Esophagus muscularis mucosa (tissue), 4 donors: ENCODE measurements around the gene TSPAN19. TPM values are rescaled to one million over a fixed set of nuclear protein-coding genes. Genes with fewer than 3 reads are reported as not detected.

Experiments used
- DNase-seq: peaks from one replicate; pipeline ENCODE4 v3.0.0-alpha.2; 2017; ENCODE audit errors: extremely low spot score
- H3K27ac ChIP-seq, 4 donors: fragments of 200-600 bp; sonication (generic); replicated peaks in 1 of 4; 1 replicate in 3 of 4; 2 replicates in 1 of 4; pipeline ENCODE4 v1.5.1; 2016 to 2019; ENCODE audit warnings: mild to moderate bottlenecking in 1 of 4
- H3K27me3 ChIP-seq, 4 donors: fragments of 200-600 bp; sonication (generic); one replicate each; pipeline versions ENCODE4 v1.5.1 to v1.6.0; 2016 to 2019
- H3K36me3 ChIP-seq, 4 donors: fragments of 200-600 bp; sonication (generic); one replicate each; pipeline ENCODE4 v1.5.1; 2016 to 2019
- H3K4me1 ChIP-seq, 4 donors: fragments of 200-600 bp; sonication (generic); one replicate each; pipeline ENCODE4 v1.5.1; 2016 to 2019
- H3K4me3 ChIP-seq, 4 donors: fragments of 200-600 bp; sonication (generic); 1 replicate in 2 of 4; 2 replicates in 2 of 4; pipeline ENCODE4 v1.5.1; 2016 to 2019; ENCODE audit warnings: mild to moderate bottlenecking in 4 of 4, moderate library complexity in 1 of 4
- H3K9me3 ChIP-seq, 4 donors: fragments of 200-600 bp; sonication (generic); 1 replicate in 3 of 4; 2 replicates in 1 of 4; pipeline ENCODE4 v1.5.1; 2016 to 2019
- EP300 ChIP-seq: sonication (generic); formaldehyde crosslinking; IDR thresholded peaks from one replicate; pipeline ENCODE4 v1.6.1; 2017; ENCODE audit warnings: antibody characterized with exemption
- POLR2A ChIP-seq: fragments of 450-650 bp; IDR thresholded peaks from one replicate; pipeline ENCODE4 v1.6.1; 2017; ENCODE audit warnings: antibody characterized with exemption, moderate library complexity, mild to moderate bottlenecking, low read depth
- POLR2AphosphoS5 ChIP-seq, 2 donors: sonication (generic); formaldehyde crosslinking; IDR thresholded peaks; one replicate each; pipeline ENCODE4 v1.6.1; 2017; ENCODE audit warnings: antibody characterized with exemption in 2 of 2
- WGBS: methylation state at CpG from one replicate; pipeline ENCODE4 v1.1.5; 2018; 5-methylcytosine and 5-hydroxymethylcytosine counted together
- intact Hi-C: fragments of 100-400 bp; cut with DNase I; formaldehyde crosslinking; loops from one replicate; pipeline ENCODE4 v1.15.1; 2023
- total RNA-seq, 4 donors: library from RNA; depleted of rRNA; stranded (reverse); fragments of >200 nt; gene quantifications; one replicate each; pipeline versions ENCODE4 v1.1.0 to v1.2.1, GENCODE V29; 2016
- TF ChIP-seq, protein P1 (sequence below), 3 experiments: fragments of 200-600 bp in 2 of 3; fragments of 450-650 bp in 1 of 3; sonication (generic) in 2 of 3; IDR thresholded peaks; one replicate each; pipeline ENCODE4 v1.5.1; 2017 to 2019; ENCODE audit warnings: antibody characterized with exemption in 3 of 3, mild to moderate bottlenecking in 2 of 3, moderate library complexity in 1 of 3

TSPAN19 gene
- total RNA-seq, 4 donors from 2014 or later, result not detected

DNA sequence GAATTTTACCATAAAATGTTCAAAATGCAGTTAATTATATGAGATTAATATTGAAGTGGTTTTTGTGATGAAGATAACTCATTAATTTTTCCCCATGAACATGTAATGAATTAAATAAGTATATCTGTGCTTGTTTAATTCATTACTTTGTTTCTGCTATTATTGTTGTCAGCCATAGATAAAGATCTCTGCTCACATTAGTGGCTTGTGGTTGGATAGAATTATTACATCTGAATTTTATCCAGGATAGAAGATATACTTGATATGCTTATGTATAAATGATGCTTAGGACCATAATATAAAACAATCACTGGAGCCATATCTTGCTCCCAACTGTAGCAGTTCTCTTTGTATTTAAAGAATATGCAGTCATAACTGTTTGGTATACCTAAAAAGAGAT, 18.5 kb downstream of the TSPAN19 start:
- no peak overlapping the region for H3K4me3 ChIP-seq
- intact Hi-C loops, result no loop called here
- no peaks in the 10 kb centered on the region for H3K36me3 ChIP-seq
- no peak overlapping the region for H3K27ac ChIP-seq
- H3K4me1 ChIP-seq, result no peaks in the 10 kb centered on the region
- no peaks in the 10 kb centered on the region for H3K9me3 ChIP-seq
- TF ChIP-seq, protein P1, sequence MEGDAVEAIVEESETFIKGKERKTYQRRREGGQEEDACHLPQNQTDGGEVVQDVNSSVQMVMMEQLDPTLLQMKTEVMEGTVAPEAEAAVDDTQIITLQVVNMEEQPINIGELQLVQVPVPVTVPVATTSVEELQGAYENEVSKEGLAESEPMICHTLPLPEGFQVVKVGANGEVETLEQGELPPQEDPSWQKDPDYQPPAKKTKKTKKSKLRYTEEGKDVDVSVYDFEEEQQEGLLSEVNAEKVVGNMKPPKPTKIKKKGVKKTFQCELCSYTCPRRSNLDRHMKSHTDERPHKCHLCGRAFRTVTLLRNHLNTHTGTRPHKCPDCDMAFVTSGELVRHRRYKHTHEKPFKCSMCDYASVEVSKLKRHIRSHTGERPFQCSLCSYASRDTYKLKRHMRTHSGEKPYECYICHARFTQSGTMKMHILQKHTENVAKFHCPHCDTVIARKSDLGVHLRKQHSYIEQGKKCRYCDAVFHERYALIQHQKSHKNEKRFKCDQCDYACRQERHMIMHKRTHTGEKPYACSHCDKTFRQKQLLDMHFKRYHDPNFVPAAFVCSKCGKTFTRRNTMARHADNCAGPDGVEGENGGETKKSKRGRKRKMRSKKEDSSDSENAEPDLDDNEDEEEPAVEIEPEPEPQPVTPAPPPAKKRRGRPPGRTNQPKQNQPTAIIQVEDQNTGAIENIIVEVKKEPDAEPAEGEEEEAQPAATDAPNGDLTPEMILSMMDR (IDR thresholded peaks at IDR 0.05), result no peak
- no peak for TF ChIP-seq POLR2AphosphoS5 (IDR thresholded peaks at IDR 0.05)
- TF ChIP-seq POLR2A, result no peak
- TF ChIP-seq EP300, result no peak
- no peak for DNase-seq
- H3K27me3 ChIP-seq, result no peaks in the 10 kb centered on the region

DNA sequence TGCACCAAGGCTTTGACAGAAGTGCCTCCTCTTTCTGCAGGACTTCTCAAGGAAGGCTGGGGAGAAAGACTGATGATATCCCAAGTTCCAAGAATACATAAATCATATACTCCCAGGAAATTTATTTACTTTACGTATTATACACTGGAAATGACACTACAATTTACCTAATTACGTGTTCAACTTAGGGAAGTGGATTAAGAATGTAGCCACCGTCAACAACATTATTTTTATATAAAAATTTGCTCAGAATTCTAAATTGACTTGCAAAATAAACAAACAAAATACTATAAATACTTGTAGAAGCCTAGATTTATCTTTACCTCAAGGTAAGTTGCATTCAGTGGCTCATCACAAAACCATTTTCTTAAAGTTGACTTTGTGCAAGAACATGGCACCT, 18.9 kb downstream of the TSPAN19 start:
- WGBS, result 80% methylated on average over 3 of the region's 3 CpGs
- TF ChIP-seq POLR2A (no peak), POLR2AphosphoS5 (IDR thresholded peaks at IDR 0.05) (no peak), EP300 (no peak)
- TF ChIP-seq, protein P1 (IDR thresholded peaks at IDR 0.05), result no peak
- intact Hi-C loops, result no loop called here
- Histone ChIP-seq H3K27ac (no peak overlapping the region), H3K36me3 (no peaks in the 10 kb centered on the region), H3K9me3 (no peaks in the 10 kb centered on the region), H3K4me1 (no peaks in the 10 kb centered on the region), H3K4me3 (no peak overlapping the region), H3K27me3 (no peaks in the 10 kb centered on the region)
- no peak for DNase-seq

DNA sequence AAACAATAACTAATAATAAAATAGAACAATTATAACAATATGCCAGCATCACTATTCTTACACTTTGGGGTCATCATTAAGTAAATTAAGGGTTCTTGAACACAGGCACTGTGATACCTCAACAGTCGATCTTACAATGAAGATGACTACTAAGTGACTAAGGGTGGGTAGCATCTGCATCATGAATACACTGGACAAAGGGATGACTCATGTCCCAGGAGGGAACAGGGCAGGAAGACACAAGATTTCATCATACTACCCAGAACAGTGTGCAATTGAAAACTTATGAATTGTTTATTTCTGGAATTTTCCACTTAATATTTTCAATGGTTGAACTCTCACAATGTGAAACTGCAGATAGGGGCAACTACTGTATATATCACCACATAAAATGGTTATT, 19.7 kb downstream of the TSPAN19 start:
- Histone ChIP-seq H3K9me3 (no peaks in the 10 kb centered on the region), H3K27ac (no peak overlapping the region), H3K36me3 (no peaks in the 10 kb centered on the region), H3K27me3 (no peaks in the 10 kb centered on the region), H3K4me3 (no peak overlapping the region), H3K4me1 (no peaks in the 10 kb centered on the region)
- DNase-seq, result no peak
- intact Hi-C loops, result no loop called here
- WGBS, result 75% methylated on average over 1 of the region's 1 CpG
- TF ChIP-seq POLR2A, result no peak
- TF ChIP-seq, protein P1 (IDR thresholded peaks at IDR 0.05), result no peak
- no peak for TF ChIP-seq POLR2AphosphoS5 (IDR thresholded peaks at IDR 0.05)
- TF ChIP-seq EP300, result no peak

DNA sequence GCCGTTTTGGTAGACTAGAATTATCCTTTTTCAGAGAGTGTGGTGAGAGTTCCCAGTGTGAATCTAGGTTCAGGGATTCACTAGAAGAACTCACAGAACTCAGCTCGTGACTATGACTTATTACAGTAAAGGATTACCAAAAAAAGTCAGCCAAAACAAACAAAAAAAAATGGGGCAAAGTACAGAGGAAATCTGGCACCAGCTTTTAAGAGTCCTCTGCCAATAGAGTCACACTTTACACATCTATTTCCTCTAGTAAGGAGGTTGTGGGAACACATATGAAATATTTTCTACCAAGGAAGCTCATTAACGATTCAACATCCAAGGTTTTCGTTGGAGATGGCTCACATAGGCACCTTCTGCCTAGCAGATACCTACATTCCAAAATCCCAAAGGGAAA, 28.2 kb downstream of the TSPAN19 start:
- 61% methylated on average over 4 of the region's 4 CpGs for WGBS
- H3K9me3 ChIP-seq, result no peaks in the 10 kb centered on the region
- intact Hi-C loops, result no loop called here
- DNase-seq, result no peak
- no peak overlapping the region for H3K27ac ChIP-seq
- TF ChIP-seq POLR2A, result no peak
- TF ChIP-seq EP300, result no peak
- TF ChIP-seq POLR2AphosphoS5 (IDR thresholded peaks at IDR 0.05), result no peak
- TF ChIP-seq, protein P1 (IDR thresholded peaks at IDR 0.05), result no peak
- no peaks in the 10 kb centered on the region for H3K27me3 ChIP-seq
- no peaks in the 10 kb centered on the region for H3K36me3 ChIP-seq
- H3K4me3 ChIP-seq, result no peak overlapping the region
- no peaks in the 10 kb centered on the region for H3K4me1 ChIP-seq

DNA sequence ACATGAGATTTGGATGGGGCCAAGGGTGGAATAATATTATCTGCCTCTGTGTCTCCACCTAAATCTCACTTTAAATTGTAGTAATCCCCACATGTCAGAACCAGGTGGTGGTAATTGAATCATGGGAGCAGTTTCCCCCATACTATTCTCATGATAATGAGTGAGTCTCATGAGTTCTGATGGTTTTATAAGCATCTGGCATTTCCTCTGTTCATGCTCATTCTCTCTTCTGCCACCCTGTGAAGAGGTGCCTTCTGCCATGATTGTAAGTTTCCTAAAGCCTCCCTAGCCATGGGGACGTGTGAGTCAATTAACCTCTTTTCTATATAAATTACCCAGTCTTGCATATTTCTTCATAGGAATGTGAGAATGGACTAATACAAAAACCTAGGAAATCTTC, 29.9 kb downstream of the TSPAN19 start:
- TF ChIP-seq, protein P1 (IDR thresholded peaks at IDR 0.05), result no peak
- Histone ChIP-seq H3K27ac (no peak overlapping the region), H3K36me3 (no peaks in the 10 kb centered on the region), H3K27me3 (no peaks in the 10 kb centered on the region), H3K9me3 (no peaks in the 10 kb centered on the region), H3K4me1 (no peaks in the 10 kb centered on the region), H3K4me3 (no peak overlapping the region)
- DNase-seq, result no peak
- intact Hi-C loops, result no loop called here
- 92% methylated on average over 1 of the region's 1 CpG for WGBS
